ENCODE measurements around the gene MEIKIN. TPM values are rescaled to one million over a fixed set of nuclear protein-coding genes. Genes with fewer than 3 reads are reported as not detected.

The MEIKIN gene
- total RNA-seq, 1 experiment from 2014 or later: not detected

DNA sequence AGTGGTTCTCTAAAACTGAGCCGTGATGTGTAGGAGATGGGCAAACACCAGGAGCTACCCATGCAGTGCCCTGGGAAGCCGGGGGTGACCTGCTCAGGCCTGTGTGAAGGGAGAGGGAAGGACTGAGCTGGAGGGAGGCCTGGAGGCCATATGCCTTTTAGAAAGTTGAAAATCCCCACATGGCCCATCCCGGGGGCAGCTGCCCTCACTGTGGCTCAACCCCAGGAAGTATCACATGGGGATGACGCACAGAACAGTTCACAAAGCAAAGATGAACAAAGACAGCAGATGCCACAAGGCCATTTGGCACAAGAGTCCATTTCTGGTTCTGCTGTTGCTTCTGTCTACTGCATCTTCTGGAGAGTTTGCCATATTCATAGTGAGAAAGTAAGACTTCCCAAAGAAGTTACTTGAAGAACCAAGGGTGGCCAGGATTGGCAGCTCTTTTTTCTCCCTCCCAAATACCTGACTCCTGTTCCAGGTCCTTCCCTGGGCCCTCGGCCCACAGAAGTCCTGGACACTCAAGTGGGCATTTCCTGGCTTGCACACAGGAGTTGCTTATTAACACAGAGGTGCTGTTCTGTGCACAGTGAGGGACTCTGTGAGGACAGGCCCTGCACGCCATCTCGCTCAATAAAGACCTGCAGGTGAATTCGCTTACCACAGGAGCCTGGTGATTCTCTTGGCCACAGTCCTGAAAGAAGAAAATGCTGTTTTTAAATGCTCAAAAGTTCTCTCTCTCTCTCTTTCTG, 40.9 kb upstream of the MEIKIN start:
- Histone ChIP-seq H3K27ac (ENCODE audit: low read length) (no peak overlapping the region), H3K27me3 (ENCODE audit: control insufficient read depth, insufficient read depth, low read length) (no peaks in the 10 kb centered on the region), H3K4me1 (ENCODE audit: control insufficient read depth, insufficient read depth, low read length) (no peaks in the 10 kb centered on the region), H3K4me3 (ENCODE audit: low read depth in 2 of 2, low read length in 2 of 2) (no peak overlapping the region), H3K36me3 (ENCODE audit: control insufficient read depth, insufficient read depth, low read length) (no peaks in the 10 kb centered on the region), H3K9me3 (ENCODE audit: control insufficient read depth, insufficient read depth, low read depth, low read length) (no peaks in the 10 kb centered on the region)
- no peak for ATAC-seq
- no peak for DNase-seq (ENCODE audit: low read depth, low spot score)
- in situ Hi-C loops (cut with HindIII; ENCODE audit: low pct_unique_long_range_greater_than_20kb, low sequenced_read_pairs) (no loop called here), intact Hi-C loops (cut with micrococcal nuclease; ENCODE audit: unreplicated experiment) (no loop called here)
- POLR2A ChIA-PET: no interaction called here
- no TSS peak for BruUV-seq (replicated peaks)
- CTCF ChIA-PET: no interaction called here
- TF ChIP-seq, protein P1, sequence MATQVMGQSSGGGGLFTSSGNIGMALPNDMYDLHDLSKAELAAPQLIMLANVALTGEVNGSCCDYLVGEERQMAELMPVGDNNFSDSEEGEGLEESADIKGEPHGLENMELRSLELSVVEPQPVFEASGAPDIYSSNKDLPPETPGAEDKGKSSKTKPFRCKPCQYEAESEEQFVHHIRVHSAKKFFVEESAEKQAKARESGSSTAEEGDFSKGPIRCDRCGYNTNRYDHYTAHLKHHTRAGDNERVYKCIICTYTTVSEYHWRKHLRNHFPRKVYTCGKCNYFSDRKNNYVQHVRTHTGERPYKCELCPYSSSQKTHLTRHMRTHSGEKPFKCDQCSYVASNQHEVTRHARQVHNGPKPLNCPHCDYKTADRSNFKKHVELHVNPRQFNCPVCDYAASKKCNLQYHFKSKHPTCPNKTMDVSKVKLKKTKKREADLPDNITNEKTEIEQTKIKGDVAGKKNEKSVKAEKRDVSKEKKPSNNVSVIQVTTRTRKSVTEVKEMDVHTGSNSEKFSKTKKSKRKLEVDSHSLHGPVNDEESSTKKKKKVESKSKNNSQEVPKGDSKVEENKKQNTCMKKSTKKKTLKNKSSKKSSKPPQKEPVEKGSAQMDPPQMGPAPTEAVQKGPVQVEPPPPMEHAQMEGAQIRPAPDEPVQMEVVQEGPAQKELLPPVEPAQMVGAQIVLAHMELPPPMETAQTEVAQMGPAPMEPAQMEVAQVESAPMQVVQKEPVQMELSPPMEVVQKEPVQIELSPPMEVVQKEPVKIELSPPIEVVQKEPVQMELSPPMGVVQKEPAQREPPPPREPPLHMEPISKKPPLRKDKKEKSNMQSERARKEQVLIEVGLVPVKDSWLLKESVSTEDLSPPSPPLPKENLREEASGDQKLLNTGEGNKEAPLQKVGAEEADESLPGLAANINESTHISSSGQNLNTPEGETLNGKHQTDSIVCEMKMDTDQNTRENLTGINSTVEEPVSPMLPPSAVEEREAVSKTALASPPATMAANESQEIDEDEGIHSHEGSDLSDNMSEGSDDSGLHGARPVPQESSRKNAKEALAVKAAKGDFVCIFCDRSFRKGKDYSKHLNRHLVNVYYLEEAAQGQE (IDR thresholded peaks at IDR 0.05; ENCODE audit: insufficient read depth in 1 of 2, low read depth in 2 of 2, low read length in 1 of 2): no peak
- TF ChIP-seq TCF7L2 (IDR thresholded peaks at IDR 0.05; ENCODE audit: low read depth, low read length): no peak
- TF ChIP-seq, protein P2, sequence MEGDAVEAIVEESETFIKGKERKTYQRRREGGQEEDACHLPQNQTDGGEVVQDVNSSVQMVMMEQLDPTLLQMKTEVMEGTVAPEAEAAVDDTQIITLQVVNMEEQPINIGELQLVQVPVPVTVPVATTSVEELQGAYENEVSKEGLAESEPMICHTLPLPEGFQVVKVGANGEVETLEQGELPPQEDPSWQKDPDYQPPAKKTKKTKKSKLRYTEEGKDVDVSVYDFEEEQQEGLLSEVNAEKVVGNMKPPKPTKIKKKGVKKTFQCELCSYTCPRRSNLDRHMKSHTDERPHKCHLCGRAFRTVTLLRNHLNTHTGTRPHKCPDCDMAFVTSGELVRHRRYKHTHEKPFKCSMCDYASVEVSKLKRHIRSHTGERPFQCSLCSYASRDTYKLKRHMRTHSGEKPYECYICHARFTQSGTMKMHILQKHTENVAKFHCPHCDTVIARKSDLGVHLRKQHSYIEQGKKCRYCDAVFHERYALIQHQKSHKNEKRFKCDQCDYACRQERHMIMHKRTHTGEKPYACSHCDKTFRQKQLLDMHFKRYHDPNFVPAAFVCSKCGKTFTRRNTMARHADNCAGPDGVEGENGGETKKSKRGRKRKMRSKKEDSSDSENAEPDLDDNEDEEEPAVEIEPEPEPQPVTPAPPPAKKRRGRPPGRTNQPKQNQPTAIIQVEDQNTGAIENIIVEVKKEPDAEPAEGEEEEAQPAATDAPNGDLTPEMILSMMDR (IDR thresholded peaks at IDR 0.05): no peak
- TF ChIP-seq SIN3A (IDR thresholded peaks at IDR 0.05; ENCODE audit: borderline replicate concordance, insufficient read depth, low read depth, low read length): no peak
- TF ChIP-seq POLR2AphosphoS5 (IDR thresholded peaks at IDR 0.05; ENCODE audit: low read depth, low read length): no peak

DNA sequence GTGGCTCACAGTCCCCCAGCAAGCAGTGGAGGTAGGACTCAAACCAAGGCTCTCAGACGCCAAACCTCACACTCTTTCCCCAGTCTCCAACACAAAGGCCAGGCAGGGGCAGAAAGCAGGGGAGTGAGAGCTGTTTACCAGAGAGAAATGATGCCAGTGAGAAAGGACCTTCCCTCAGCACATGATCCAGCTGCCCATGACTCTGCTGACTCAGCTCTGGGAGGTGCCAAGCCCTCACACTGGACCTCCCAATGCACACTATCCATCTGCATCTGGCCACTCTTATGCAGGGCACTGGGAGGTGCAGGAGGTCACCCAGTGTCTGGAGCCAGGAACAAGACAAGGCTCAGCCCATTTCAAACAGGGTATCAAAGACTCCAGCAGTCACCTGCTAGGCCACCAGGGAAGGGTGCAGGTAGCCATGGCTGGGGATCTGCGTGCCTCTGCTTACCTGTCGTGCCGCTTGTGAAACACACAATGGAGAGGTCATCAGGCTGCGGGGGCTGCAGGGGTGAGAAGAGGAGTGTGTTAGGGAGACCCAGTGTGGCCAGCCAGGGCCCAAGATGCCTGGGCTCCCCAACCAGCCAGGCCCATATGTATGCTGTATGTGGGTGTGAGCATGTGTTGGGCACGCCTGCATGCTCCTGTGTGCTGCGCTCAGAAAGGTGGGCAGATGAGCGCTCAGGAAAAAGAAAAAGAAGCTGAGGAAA, 39.6 kb upstream of the MEIKIN start:
- TF ChIP-seq SIN3A (IDR thresholded peaks at IDR 0.05; ENCODE audit: borderline replicate concordance, insufficient read depth, low read depth, low read length) (no peak), TCF7L2 (IDR thresholded peaks at IDR 0.05; ENCODE audit: low read depth, low read length) (no peak), POLR2AphosphoS5 (IDR thresholded peaks at IDR 0.05; ENCODE audit: low read depth, low read length) (no peak)
- TF ChIP-seq, protein P2 (IDR thresholded peaks at IDR 0.05): no peak
- TF ChIP-seq, protein P1 (IDR thresholded peaks at IDR 0.05; ENCODE audit: insufficient read depth in 1 of 2, low read depth in 2 of 2, low read length in 1 of 2): no peak
- CTCF ChIA-PET: no interaction called here
- ATAC-seq (no peak), DNase-seq (ENCODE audit: low read depth, low spot score) (no peak)
- in situ Hi-C loops (cut with HindIII; ENCODE audit: low pct_unique_long_range_greater_than_20kb, low sequenced_read_pairs): no loop called here
- Histone ChIP-seq H3K4me1 (ENCODE audit: control insufficient read depth, insufficient read depth, low read length) (no peaks in the 10 kb centered on the region), H3K9me3 (ENCODE audit: control insufficient read depth, insufficient read depth, low read depth, low read length) (no peaks in the 10 kb centered on the region), H3K27ac (ENCODE audit: low read length) (no peak overlapping the region), H3K36me3 (ENCODE audit: control insufficient read depth, insufficient read depth, low read length) (no peaks in the 10 kb centered on the region), H3K4me3 (ENCODE audit: low read depth in 2 of 2, low read length in 2 of 2) (no peak overlapping the region), H3K27me3 (ENCODE audit: control insufficient read depth, insufficient read depth, low read length) (no peaks in the 10 kb centered on the region)
- intact Hi-C loops (cut with micrococcal nuclease; ENCODE audit: unreplicated experiment): no loop called here
- POLR2A ChIA-PET: no interaction called here
- BruUV-seq (replicated peaks): no TSS peak

All from Panc1 (cell line).